ENCODE data around the gene COL26A1.
"Not testable (repeated sequence)": the region's sequence is repeated elsewhere in the genome, so short reads cannot be mapped to it uniquely, and the experiment has no call there.

COL26A1 gene

DNA sequence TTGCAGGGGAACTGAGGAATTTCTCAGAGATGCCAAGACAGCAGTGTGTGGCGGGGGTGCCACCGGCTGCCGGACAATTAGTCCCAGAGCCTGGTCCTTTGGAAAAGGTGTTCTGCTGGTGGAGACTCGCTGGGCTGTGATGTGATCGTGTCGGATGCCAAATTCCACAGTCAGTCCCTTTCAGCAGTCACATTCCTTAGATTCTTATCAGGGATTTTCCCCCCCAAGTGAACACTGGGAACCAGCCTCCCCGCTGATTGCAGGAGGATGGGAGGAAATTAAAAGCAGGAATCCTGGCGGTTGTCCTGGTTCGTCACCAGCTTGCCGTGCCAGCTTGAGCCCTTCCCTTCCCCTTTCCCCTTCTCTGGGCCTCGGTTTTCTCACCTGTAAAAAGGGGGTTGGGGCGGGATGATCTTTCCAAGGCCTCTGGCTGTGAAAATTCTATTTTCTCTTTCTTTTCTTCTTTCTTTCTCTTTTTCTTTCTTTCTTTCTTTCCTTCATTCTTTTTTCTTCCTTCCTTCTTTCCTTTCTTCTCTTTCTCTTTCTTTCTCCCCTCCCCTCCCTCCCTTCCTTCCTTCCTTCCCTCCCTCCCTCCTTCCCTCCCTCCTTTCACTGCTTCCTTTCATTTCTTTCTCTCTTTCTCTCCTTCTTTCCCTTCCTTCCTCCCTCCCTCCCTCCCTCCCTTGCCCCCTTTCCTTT, 39.6 kb downstream of the COL26A1 start:
- no peak for DNase-seq (ENCODE audit: low read depth)

DNA sequence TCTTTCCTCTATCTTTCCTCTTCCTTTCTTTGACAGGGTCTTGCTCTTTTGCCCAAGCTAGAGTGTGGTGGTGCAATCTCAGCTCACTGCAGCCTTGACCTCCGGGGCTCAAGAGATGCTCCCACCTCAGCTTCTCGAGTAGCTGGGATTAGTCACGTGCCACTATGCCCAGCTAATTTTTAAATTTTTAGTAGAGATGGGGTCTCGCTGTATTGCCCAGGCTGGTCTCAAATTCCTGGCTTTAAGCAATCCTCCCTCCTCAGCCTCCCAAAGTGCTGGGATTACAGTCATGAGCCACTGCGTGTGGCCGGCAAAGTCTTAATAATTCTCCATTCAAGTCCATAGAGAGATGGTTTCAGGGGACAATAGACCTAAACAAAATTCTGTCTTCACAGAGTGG, 40.2 kb downstream of the COL26A1 start:
- DNase-seq (ENCODE audit: low read depth), result no peak

DNA sequence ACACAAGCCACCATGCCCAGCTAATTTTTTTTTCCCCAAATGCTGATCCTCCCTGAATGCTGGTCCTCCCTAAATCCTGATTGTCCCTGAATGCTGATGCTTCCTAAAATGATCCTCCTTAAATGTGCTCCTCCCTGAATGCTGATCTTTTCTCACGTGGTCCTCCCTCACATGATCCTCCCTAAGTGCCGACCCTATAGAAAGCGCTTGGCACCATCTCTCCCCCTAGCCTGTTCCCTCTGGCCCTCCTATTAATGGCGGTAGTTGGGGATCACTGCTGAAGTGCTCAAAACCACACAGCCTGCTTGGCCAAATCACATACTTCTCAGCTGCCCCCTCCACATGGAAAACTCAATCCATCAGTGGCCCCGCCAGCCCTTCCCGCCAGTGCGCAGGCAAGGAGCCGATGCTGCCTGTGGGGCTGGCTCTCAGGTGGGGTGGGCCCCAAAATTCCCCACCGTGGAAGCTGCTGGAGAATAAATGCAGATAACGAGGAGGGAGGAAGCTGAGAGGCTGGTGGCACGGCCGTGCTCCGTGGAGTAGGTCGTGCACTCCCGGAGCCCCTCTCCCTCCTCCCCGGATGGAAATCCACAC, 42.9 kb downstream of the COL26A1 start:
- no peak for DNase-seq (ENCODE audit: low read depth)

DNA sequence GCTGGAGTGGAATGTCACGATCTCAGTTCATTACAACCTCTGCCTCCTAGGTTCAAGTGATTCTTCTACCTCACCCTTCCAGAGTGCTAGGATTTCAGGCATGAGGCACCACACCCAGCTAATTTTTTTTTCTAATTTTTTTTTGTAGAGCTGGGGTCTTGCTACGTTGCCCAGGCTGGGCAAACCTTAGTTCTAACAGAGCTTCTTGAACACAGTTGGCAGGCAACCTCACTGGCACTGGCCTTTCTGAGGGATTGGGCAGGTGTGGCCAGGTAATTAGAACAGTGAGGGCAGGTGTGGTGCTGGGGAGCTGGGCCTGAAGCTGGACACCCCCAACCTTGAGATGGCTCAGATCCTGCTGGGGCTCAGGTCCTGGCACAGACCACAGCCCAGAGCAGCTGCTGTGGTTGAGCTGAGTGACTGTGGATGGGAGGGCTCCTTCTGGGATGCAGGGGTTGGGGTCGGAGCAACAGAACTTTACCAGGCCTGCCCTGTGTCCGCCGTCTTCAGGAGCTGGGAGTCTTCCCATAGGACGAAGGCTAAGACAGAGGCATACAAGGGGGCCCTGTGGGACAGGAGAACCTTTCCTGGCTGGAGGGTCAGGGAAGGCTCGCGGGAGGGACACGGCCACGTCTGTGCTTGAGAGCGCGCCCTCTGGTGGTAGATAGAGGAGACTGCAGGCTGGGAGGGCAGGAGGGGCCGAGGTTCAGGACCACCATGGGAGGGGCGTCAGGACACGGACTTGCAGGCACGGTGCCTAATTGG, 48.2 kb downstream of the COL26A1 start:
- DNase-seq (ENCODE audit: low read depth), result peak; percentile 10

DNA sequence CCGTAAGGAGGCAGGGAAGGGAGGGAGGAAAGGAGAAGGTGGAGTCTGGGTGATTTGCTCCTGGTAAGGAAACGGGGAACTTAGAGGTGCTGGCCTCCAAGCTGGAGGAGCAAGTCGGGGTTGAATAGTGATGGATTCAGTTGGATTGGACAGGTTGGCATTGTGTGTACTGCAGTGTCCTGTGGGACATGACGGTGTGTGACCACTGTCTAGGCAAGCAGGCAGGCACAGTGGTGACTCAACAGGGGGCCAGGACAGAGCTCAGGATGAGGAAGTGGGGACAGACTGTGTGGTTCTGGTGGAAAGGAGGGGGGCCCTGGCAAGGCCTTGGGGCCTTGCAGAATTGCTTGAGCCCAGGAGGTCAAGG, 48.8 kb downstream of the COL26A1 start:
- DNase-seq (ENCODE audit: low read depth), result no peak

DNA sequence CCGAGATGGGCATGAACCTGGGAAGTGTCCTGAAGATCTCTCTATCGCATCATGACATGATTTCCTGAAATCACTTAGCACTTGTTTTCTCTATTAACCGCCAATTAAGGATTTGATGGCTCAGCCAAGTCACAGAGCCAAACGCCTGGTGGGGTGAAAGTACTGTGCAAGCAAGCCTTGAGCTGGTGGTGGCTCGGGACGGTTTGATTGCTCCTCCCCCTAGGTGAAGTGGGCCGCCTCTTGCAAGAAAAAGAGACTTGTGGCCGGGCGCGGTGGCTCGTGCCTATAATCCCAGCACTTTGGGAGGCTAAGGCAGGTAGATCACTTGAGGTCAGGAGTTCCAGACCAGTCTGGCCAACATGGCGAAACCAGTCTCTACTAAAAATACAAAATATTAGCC, 50.3 kb downstream of the COL26A1 start:
- no peak for DNase-seq (ENCODE audit: low read depth)

DNA sequence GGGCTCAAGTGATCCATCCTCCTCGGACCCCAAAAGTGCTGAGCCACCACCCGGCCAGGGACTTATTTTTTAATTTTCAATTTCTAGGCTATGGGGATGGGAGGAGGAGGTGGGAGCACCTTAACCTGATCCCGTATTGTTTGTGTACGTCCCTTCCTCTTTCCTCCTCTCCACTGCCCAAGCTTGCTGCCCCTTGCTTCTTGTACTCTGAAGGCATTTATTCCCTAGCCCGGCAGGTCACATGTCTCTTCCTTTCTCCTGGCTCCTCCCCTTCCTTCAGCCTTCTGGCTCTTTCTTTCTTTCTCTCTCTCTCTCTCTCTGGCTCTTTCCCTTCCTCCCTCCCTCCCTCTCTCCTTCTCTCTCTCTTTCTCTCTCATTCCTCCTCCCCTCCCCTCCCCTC, 56.0 kb downstream of the COL26A1 start:
- no peak for DNase-seq (ENCODE audit: low read depth)

DNA sequence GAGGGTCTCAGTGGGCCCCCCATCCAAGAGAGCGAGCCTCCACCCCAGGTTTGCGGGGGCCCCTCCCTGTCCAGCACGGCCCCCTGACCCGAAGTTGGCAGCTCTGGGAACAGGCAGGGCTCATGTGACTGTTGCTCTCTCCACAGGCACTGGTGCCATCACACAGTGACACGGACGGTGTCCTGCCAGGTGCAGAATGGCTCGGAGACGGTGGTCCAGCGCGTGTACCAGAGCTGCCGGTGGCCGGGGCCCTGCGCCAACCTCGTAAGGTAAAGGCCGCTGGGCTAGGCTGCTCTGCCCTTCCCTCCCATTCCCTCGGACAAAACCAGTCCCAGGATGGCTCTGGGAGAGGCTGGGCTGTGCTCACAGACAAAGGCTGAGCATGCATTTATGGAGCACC, 57.2 kb downstream of the COL26A1 start:
- DNase-seq (ENCODE audit: low read depth), result no peak

DNA sequence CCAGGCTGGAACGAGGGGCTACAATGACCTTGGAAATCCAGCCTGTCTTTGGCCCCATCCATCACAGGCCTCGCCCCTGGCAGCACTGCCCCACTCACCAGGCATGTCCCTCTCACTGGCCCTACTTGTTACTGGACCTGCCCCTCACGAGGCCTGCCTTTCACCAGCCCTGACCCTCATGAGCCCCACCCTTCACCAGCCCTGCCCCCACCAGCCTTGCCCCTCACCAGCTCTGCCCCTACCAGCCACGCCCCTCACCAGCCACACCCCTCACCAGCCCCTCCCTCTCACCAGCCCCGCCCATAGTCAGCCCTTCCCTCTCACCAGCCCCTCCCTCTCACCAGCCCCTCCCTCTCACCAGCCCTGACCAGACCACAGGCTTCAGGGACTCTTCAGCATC, 57.8 kb downstream of the COL26A1 start:
- DNase-seq (ENCODE audit: low read depth), result no peak

DNA sequence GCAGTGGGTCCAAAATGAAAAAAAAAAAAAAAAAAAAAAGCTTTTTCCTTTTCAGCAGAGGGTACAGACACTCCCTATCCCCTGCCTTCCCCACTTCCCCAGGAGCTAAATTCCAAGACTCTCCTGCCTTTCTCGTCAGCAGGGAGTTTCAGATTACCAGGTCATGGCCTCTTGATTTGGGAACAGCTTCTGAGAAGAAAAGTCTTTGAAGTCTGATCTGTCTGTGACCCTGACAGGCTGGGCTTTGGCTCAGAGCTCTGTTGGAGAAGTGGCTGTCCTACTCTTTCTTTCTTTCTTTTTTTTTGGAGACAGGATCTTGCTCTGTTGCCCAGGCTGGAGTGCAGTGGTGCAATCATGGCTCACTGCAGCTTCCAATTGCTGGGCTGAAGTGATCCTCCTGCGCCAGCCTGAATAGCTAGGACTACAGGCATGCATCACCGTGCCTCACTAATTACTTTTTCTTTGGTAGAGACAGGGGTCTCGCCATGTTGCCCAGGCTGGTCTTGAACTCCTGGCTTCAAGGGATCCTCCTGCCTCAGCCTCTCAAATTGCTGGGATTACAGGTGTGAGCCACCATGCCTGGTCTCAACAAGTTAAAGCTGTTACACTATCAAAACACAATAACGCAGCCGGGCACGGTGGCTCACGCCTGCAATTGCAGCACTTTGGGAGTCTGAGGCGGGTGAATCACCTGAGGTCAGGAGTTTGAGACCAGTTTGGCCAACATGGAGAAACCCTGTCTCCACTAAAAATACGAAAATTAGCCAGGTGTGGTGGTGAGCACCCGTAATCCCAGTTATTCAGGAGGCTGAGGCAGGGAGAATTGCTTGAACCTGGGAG, 59.9 kb downstream of the COL26A1 start:
- no peak for DNase-seq (ENCODE audit: low read depth)

DNA sequence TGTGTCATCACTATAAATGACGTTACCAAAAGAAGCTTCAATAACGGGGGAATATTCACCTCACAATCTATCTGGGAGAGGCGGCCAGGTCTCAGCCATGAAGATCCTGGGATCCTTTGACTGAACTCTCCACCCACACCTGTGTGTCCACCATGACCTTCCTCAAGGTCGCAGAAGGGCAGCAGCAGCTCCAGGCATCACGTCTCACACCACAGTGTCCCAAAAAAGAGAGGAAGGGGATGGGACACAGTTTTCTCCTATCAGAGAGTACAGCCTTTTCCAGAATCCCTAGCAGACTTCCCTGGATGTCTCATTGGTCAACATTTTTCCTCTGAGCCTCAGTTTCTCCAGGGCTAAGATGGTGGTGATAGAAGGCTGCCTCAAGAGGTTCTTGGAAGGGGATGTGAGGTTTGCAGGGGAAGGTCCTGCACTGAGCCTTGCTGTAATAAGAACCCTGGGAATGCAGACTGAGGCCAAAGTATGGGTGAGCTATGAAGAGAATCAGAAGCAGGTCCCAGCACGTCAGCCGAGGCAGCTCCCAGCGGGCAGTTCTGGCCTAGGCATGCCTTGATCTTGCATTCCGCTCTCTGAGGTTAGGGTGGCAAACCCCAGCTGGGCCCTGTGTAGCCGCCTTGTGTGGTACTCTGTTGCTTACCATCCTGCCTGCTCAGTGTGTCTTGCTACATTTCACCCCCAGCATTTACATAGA, 63.8 kb downstream of the COL26A1 start:
- no peak for DNase-seq (ENCODE audit: low read depth)

DNA sequence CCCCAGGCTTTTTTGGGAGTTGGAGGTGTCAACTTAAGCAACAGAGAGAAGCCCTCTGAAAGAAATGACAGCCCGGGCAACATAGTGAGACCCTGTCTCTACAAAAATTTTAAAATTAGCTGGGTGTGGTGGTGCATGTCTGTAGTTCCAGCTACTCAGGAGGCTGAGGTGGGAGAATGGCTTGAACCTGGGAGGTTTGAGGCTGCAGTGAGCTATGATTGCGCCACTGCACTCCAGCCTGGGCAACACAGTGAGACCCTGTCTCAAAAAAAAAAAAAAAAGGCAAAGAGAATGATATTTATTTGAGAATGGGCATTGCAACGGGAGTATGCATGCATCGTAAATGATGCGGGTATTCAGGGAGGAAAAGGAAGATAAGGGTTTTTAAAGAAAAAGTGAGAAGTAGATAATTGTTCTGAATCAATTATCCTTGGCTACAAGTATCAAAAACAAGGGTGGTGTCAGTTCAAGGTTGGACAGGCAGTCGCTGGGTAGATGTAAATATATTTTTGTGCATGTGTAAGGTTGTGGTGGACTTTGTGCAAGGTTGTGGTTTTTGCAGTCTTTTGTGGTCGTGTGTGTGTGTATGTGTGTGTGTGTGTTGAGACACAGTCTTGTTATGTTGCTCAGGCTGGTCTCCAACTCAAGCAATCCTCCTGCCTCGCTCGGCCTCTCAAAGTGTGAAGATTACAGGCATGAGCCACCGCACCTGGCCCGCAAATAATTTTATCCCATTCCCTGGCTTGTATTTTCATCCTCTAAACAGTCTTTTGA, 65.6 kb downstream of the COL26A1 start:
- DNase-seq (ENCODE audit: low read depth), result no peak

DNA sequence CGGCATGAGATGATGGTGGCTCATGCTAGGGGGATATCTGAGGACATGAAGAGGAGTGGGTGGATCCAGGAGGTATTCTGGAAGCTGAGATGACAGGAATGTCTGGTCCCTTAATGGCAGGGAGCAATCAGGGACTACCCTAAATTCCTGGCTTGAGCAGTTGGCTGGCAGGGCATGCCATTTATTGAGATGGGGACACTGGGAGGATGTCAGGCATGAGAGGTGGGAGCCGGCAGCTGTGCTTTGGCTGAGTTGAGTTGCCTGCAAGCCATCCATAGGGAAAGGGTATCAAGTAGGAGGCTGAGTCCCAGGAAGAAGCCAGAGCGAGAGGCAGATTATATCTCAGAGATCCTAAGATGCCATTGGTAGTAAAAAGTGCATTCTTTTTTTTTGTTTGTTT, 69.6 kb downstream of the COL26A1 start:
- no peak for DNase-seq (ENCODE audit: low read depth)

DNA sequence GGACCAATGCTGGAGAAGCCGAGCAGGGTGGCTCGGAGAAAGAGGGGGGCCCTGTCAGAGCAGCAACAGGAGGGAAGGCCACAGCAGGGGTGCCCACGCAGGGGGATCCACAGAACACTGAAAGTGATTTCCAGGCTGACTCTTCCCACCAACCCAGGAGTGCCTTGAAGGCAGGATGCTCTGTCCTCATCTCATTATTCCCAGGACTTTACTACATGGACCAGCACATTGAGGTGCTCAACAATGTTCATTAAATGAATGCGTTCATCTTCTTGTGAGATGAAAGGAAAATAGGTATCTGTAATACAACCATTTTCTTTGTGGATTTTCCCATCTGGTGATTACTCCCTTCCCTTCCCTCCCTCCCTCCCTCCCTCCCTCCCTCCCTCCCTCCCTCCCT, 71.0 kb downstream of the COL26A1 start:
- no peak for DNase-seq (ENCODE audit: low read depth)

DNA sequence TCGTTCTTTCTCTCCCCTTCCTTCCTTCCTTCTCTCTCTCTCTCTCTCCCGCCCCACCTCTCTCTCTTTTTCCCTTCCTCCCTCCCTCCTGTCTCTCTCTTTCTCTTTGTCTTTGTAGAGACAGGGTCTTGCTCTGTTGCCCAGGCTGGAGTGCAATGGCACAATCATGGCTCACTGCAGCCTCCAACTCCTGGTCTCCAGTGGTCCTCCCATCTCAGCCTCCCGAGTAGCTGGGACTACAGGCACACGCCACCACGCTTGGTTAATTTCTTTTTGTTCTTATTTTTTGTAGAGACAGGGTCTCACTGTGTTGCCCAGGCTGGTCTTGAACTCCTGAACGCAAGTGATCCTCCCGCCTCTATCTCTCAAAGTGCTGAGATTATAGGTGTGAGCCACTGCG, 71.5 kb downstream of the COL26A1 start:
- DNase-seq (ENCODE audit: low read depth), result not testable (repeated sequence)

DNA sequence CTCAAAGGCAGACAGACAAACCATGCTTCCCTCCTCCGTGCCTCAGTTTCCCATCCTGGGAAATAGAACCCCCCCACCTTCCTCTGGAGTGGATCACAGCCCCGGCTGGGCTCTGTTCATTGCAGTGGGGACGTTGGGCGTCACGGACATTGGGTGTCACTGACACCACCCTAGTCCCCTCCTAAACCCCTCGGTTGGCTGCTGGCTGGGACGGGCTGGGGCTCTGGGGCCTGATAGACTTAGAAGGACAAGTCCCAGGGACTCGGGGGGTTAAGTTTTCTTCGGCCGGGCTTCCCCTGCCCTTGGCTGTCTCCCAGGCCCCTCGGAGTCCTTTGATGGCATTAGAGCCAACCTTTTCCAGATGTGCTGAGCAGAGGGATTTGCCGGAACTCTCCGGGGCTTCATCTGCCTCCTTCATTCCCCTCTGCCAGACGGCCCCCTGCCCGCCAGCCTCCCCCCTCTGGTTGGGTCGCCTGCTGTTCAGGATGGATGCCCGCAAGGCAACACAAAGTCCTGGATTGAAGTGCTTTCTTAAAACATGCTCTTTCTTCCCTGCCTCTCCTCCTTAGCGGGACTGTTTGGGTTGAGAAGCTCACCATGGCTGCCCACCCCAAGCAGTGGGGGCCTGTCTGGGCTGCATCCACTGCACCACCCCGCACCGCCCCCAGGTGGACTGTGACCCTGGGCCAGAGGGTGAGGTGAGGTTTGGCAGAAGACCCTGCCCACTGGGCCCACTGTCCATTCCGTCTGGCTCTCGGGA, 73.0 kb downstream of the COL26A1 start:
- no peak for DNase-seq (ENCODE audit: low read depth)

DNA sequence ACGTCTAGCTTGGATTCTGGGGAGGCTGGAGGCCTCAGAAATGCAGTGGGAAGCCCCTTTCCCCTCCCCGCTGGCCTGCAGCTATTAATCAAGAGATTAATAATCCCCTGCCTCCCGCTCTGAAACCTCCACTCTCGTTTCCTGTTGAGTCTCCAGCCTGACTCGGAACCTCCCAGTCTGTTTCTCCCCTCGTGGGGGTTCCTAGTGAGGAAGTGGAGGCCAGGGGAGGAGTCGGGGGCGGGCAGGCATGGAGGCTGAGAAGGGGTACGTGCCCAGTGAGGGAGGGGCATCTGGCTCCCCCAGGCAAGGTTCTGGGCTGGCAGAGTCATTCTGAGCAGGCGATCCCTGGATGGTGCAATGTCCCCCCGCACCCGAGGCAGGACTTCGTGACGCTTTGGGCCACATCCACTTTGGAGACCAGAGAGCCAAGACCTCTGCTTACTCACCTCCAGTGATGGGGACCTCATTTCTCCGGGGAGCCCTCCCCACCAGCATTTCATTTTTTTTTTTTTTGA, 73.6 kb downstream of the COL26A1 start:
- DNase-seq (ENCODE audit: low read depth), result no peak

DNA sequence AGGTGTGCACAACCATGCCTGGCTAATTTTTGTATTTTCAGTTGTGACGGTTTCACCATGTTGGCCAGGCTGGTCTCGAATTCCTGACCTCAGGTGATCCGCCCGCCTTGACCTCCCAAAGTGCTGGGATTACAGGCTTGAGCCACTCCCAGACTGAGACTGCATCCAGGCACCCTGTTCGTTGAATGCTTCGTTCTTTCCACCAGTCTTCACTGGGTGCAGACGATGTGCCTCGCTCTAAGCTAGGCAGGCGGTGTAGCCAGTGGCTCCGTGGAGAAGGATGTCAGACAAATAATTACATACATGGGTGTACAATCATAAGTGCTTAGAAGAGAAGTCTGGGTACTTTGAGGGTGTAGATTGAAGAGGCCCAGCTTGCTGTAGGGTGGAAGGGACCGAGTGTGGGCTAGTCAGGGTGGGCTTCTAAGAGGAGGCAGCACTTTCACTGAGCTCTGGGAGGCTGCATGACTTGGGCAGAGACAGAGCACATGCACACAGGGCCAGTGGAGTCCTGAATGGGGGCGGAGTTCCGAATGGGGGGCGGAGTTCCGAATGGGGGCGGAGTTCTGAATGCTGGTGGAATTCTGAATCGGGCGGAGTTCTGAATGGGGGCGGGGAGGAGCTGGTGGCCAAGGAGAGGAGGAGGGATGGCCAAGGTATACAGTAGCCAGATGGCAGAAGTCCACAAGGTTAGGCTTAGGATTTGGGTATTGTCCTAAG, 74.3 kb downstream of the COL26A1 start:
- no peak for DNase-seq (ENCODE audit: low read depth)

DNA sequence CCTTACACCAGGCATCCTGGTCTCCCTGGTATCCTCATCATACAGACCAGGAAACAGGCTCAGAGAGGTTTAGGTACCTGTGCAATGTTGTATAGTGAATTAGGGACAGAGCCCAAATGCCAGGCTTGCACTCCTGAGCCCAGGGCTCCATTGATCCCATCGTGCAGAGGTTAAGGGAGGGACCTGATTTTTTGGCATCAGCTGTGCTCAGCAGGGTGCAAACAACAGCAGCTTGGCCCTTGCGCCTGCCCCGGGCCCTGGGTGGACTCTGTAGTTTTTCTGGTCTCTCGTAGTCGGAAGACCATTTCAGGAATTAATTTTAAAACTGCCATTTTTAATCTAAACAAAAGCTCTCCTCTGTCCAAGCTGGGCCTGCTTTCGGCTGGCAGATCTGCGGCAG, 79.2 kb downstream of the COL26A1 start:
- DNase-seq (ENCODE audit: low read depth), result no peak

Data from activated T-helper 1 cell treated with Interleukin-2 at 50 U/mL for 16 hours (primary cell).